GM12874 (cell line): ENCODE measurements around the gene TEAD3.

Experiments
- TF ChIP-seq, protein P1 (sequence below): IDR thresholded peaks from 2 replicates; pipeline ENCODE4 v1.5.1; 2011; ENCODE audit warnings: low read depth, mild to moderate bottlenecking, control low read depth, low read length, moderate library complexity; ENCODE audit not compliant: insufficient read depth

Gene TEAD3

GRCh38 chr6:35427851-35428321 lies 69.0 kb downstream of the TEAD3 start:
- TF ChIP-seq, protein P1, sequence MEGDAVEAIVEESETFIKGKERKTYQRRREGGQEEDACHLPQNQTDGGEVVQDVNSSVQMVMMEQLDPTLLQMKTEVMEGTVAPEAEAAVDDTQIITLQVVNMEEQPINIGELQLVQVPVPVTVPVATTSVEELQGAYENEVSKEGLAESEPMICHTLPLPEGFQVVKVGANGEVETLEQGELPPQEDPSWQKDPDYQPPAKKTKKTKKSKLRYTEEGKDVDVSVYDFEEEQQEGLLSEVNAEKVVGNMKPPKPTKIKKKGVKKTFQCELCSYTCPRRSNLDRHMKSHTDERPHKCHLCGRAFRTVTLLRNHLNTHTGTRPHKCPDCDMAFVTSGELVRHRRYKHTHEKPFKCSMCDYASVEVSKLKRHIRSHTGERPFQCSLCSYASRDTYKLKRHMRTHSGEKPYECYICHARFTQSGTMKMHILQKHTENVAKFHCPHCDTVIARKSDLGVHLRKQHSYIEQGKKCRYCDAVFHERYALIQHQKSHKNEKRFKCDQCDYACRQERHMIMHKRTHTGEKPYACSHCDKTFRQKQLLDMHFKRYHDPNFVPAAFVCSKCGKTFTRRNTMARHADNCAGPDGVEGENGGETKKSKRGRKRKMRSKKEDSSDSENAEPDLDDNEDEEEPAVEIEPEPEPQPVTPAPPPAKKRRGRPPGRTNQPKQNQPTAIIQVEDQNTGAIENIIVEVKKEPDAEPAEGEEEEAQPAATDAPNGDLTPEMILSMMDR, result no peak

- TF ChIP-seq, protein P1, result no peak
These were observed 69.4 kb downstream of the TEAD3 start for GRCh38 chr6:35427435-35427834.

GRCh38 chr6:35426074-35426473 lies 70.8 kb downstream of the TEAD3 start:
- TF ChIP-seq, protein P1, result no peak

DNA sequence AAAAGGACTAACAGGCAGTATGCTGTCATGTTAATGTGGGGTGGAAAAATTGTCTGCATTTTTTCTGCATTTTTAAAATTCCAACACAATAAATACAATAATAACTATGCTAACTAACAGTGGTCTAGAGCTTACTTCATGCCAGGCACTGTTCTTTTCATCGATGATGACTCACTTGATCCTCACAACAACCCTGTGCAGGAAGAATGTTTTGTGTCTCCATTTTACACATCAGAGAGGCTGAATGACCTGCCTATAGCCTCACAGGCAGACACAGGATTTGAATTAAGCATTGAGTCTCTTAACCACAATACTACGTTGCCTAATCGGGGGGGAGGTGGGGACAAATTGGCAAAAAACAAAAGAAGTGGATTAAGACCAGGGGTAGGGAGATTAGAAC lies 71.6 kb downstream of the TEAD3 start:
- TF ChIP-seq, protein P1, result no peak
